GM19238 (cell line): Measurements from ENCODE around the gene F7.

Experiments
- DNase-seq: peaks from one replicate; pipeline ENCODE4 v3.0.0; 2011; ENCODE audit warnings: low spot score; ENCODE audit not compliant: insufficient read length

F7 gene

DNA sequence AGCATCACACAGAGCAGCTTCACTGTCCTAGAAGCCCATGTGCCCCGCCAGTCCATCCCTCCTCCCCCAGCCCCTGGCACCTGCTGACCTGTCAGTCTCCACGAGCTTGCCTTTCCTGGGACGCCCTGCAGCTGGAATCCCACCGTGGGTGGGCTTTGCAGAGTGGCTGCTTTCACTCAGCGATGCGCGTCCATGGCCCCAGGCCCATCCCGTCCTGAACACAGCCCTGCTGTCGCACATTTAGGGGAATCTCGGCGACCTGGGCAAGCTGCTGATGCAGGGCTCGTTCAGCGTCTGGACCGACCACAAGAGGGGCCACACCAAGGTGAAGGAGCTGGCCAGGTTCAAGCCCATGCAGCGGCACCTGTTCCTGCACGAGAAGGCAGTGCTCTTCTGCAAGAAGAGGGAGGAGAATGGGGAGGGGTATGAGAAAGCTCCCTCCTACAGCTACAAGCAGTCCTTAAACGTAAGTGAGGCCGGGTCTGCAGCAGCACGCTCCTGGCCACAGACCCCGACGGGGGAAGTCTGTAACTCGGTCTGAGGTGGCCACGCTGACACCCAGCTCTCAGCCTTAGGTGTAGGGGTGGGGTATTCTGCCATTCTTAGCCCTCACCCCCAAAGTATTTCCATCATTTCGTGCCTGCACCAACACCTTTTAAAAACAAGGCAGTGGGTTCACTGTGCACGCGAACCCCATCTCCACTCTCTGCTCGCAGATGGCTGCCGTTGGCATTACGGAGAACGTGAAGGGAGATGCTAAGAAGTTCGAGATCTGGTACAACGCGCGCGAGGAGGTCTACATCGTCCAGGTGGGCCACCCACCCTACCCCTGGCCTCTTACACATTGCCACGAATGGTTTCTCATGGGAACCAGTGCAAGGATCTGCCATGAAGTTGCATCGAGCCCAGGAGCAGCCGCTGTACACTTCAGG lies 18.3 kb upstream of the F7 start:
- DNase-seq, result no peak

DNA sequence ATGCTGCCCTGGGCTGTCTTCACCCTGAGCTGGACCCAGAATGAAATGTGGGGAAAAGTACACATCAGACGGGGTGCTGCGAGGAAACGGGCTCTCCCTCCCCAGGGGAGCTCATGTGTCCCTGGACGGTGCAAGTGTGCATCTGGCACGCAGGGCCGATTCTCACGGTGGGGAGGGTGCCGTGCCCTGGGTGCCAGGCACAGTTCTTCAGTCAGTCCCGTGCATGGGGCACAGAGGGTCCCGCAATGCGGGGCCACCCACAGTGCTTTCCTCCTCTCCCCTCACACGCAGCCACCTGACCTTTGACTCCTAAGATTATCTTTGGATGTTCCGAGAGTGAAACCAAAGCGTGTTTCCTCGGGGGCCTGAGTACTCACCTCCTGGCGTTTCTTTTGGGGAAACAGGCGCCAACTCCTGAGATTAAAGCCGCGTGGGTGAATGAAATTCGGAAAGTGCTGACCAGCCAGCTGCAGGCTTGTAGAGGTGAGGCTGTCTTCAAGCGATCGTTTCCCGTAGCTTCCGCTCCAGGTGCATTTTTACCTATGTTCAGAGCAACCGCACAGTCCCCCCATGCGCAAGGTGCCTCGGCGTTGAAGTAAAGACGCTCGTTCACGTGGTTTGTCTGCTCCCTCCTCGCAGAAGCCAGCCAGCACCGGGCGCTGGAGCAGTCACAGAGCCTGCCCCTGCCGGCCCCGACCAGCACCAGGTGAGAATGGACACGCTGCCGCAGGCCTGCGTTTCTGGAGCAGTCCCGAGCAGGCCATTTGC lies 17.5 kb upstream of the F7 start:
- DNase-seq, result no peak

DNA sequence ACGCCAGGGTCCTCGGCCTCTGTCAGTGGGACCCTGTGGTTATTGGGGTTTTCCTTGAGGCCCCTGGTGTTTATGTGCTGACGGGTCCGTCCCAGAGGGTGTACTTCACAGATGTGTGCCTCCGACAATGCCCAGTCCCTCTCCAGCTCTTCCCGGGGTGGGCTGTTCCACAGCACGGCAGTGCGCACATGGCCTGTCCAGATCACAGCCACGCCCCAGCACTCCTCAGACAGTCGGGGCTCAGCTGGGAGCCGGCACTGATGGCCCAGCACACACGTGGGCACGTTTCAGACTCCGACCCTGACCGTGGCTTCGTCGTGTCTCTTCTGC lies 16.9 kb upstream of the F7 start:
- no peak for DNase-seq

DNA sequence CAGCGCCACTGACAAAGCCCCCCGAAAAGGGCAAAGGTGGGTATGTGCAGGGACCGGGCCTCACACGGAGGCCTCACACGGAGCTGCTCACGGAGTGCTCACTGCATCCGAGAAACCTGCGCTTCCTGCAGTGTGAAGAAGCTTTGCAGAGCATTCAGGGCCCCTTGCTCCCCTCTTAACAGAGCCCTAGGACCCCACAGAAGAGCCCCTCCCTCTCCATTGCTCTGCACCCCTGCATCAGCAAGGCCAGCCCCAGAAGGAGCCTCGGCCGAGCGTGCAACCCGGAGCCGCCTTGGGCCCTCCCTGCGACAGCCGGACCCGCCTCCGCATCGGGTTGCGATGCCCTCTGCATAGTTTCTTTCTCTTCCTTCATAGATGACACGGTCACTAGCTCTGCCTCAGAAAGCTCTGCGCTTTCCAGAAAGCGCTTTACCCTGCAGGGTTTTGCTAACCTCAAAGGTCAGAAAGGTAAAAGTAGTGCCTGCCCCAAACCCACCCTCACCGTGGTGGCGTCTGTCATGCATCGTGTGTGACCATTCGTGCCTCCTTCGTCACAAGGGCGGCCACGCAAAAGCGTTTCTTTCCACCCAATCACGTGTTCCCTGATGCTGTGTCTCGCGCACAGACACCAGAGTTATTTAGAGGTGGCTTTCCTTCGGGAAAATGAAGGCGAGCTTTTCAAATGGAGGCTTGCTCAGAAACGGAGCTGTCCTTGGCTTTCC lies 15.7 kb upstream of the F7 start:
- DNase-seq, result no peak

DNA sequence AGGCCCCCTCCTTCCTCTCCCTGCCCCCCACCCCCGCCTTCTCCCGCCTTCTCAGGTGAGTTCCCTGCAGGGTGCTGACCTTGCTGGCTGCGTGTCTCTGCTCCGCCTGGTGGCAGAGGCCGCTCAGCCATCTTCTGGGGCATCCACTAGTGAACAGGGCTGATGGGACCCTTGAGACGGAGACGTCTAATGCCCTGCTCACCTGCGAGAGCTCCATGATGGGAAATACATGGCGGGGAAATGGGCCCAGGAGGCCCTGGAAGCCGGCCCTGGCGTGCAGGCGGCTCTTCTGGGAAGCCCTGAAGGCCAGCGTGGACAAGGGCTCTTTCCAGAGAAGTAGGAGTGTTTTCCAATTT lies 15.2 kb upstream of the F7 start:
- no peak for DNase-seq

DNA sequence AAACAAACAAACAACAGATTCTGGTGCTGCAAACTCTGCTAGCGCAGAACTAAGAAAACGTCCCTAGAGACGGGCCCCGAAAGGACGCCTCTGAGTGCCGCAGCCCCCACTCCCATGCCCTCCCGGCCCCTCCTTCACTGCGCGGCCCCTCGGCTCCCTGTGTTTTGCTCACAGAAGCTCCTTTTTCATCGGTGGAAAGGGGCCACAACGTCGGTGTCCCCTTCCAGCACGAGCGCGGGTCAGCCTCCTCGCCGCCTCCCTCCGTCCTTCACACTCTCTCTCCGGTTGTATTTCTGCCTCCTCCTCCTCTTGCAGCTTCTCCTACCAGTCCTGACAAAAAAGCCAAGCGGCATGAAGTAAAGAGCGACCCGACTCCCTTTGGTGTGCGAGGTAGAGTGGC lies 14.8 kb upstream of the F7 start:
- no peak for DNase-seq

DNA sequence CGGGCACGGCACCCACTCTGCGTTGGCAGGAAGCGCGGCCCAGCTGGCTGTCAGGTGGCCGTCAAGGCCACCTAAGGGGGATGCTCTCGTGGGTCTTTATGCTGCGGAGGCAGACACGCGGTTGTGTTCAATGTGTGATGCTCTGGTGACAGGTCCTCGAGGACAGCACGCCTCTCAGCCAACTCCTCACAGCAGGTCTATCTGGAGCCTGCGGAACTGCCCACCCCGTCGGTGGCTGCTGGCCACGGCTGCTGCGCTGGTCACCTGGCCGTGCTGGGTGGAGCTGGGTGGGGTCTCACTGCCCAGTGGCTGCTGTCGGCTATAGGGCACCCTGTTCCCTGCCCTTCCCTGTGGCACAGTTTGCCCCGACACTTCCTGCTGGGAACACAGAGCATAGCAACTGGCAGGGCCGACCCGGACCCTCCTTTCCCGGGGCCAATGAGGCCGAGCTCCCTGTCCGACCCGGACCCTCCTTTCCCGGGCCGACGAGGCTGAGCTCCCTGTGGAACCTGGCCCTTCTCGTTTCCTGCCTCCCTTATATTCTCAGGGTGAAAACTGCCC lies 14.3 kb upstream of the F7 start:
- no peak for DNase-seq

DNA sequence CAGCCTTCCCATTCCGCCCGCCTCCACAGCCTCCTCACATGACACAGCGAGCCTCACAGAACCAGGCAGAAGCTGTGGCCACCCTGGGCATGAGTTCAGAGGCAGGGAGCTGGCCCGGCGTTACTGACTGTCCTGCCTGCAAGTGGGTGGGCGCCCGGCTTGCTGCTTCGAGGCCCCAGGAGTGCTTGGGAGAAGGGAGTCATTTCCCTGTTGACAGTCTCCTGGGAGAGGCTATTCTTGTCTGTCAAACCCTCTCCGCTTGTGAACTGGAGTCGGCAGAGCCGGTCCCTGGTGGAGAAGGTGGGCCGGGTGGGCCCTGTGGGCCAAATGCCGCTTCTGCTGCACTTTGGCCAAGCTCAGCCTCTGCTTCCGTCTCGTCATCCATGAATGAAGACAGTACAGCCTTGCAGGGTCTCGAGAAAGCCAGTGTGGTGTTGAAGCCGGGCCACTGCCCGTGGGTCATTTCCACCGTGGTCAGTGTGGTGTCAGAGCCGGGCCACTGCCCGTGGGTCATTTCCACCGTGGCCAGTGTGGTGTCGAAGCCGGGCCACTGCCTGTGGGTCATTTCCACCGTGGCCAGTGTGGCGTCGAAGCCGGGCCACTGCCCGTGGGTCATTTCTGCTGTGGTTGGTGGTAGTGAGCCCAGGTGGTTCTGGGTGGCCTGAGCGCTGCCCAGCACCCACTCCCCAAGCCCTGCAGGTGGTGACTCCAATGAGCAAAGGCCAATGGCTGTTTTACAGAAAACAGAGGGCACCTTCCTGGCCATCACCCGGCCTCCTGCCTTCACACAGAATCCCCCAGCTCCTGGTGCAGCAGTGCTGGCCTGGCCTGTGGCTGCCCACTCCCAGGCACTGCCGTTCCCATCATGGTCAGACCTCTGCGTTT lies 13.5 kb upstream of the F7 start:
- DNase-seq, result no peak

DNA sequence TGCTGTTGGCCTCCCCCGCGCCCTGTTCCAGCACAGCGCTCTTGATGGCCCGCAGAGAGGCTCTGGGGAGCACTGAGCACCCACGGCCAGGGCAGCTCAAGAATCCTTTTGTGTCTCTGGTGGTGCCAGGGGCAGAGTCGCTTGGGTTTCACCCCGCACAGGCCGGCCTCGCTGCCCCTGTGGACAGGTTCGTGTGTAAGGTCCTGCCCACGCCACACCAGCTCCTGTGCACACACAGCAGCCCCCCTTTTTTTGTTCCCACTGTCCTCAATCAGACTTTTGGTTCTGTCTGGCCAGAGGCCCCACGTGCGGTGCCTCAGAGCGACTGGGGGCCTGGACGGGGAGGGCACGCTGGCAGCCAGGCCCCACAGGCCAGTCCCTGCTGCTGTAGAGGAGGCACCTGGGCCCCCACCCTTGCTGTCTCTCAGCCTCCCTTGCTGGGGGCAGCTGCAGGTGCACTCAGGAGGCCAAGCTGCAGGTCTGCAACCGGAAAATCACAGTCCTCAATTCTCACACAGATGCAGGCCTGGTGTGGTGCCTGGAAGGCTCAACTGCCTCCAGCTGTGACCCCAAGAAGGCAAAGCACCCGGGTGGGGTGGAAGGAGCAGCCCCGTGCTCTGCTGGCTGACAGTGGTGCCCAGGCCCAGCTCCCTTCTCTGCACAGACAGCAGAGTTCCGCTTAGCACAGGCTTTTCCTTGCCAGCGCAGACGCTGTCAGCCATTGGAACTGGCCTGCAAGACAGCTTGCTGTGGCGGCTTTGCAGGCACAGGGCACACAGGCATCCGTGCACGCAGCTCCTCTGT lies 12.6 kb upstream of the F7 start:
- no peak for DNase-seq

DNA sequence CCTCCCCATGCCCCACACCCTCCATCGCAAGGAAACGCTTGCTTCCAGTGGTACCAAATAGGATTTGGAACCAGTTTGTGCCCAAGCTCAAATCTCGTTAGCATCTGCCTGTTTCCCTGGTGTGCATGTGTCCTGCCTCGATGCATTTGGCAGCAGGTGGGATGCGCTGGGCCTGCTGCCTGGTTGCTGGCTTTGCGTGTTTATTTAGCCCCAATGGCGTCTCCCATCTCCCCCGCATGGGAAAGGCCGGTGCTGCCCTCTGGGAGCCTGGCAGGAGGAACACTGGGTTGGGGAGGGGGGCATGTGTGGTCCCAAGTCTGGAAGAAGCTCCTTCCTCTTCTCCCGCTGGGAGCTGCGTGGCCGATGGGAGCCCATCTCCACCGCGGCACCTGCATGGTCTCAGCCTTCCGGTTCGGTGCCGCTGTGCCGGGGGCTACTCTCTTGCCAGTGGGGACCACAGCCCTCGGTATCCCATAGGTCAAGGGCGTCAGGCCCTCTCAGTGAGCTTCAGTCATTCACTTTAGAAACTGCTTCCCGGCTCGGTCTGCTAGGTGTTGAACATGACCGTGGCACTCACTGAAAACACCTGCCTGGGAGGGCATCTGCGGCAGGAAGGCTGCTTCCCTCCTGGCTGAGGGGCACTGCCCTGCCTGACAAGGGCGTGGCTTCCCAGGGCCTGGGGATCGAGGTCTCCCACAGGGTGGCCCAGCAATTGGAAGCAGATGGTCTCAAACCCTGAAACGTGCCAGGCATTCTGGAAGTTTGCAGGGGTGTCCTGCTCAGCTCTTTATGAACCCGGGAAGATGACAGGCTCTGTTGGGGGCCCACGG lies 11.8 kb upstream of the F7 start:
- DNase-seq, result no peak

DNA sequence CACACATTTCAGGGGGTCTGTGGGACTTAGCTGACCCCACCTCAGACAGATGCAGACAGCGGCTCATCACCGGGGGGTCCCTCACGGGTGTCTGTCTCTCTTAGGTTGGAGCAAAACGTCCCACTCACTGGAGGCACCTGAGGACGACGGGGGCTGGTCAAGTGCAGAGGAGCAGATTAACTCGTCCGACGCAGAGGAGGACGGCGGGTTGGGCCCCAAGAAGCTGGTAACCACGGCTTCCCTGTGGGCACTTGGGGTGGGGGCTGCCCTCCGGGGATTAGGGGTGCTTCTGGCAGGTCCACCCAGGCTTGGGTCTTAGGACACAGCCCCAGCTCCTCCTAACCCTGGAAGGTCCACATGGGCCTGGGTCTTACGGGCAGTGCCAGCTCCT lies 11.2 kb upstream of the F7 start:
- no peak for DNase-seq

DNA sequence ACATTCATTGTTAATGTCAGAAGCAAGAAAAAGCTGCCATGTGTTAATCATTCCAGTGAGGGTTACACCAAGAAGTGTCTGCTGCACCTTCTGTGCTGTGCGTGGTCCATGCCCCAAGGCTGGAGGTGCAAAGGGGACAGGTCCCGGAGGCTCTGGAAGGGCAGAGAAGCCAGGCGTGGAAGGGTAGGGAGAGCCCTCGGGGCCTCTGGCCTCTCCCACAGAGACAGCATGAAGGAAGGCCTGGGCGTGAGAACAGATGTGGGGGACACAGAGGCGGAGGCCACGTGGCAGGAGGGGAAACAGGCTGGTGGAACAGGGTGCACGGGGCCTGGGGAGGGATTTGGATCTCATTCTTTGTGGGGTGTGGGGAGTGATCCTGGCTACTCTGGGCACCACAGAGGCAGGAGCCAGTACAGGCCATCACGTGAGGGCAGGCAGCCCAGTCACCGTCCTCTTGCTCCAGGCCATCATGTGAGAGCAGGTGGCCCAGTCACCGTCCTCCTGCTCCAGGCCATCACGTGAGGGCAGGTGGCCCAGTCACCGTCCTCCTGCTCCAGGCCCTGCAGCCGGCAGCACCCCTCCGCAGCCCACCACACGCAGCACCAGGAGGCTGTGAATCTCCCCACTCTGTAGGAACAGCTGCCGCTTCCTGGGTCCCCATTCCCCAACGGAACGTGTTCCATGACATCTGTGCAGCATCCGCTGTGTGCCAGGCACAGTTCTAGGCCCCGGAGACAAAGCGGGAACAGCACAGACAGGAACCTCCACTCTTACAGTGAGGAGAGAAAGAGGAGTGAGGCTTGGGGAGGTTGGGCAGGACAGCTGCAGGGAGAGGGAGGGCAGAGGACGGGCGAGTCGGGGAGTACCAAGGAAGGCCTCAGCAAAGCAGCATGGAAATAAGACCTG lies 10.2 kb upstream of the F7 start:
- DNase-seq, result no peak

DNA sequence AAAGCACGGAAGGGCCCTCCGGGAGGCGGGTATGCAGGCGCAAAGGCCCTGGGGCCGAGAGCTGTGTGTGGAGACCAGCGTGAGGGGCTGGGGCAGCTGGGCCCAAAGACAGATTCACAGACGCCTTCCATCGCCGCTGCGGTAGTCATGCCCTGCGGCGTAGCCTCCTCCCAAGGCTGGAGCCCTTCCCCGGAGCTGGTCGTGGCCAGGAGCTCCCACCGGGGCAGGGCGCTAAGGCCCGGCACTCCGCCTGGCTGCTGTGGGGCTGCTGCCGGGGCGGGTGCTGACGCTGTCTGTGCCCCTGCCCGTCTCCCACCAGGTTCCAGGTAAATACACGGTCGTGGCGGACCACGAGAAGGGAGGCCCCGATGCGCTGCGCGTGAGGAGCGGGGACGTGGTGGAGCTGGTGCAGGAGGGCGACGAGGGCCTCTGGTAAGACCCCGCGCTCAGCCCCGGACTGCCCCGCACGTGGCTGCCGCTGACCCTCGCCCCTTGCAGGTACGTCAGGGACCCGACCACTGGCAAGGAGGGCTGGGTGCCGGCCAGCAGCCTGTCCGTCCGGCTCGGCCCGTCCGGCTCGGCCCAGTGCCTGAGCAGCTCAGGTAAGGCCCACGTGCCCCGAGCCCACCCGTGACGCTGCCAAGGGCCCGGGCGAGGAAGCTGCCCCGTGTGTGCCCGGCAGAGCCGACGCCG lies 9.4 kb upstream of the F7 start:
- no peak for DNase-seq

DNA sequence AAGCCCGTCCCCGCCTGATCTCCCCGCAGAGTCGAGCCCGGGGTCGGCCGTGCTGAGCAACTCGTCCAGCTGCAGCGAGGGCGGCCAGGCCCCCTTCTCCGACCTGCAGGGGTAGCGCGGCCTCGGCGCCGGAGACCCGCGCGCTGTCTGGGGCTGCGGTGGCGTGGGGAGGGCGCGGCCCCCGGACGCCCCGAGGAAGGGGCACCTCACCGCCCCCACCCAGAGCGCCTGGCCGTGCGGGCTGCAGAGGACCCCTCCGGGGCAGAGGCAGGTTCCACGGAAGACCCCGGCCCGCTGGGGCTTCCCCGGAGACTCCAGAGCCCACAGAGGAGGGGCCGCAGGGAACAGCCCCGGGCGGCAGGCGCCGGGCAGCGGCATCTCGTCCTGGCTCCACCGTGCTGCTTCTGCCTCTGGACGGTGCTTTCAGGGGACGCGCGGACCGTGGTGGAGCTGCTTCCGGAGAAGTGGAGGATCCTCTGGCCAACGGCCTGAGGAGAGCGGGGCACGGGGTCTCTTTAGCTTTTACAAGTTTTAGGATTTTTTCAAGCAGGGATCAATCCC lies 8.8 kb upstream of the F7 start:
- no peak for DNase-seq

DNA sequence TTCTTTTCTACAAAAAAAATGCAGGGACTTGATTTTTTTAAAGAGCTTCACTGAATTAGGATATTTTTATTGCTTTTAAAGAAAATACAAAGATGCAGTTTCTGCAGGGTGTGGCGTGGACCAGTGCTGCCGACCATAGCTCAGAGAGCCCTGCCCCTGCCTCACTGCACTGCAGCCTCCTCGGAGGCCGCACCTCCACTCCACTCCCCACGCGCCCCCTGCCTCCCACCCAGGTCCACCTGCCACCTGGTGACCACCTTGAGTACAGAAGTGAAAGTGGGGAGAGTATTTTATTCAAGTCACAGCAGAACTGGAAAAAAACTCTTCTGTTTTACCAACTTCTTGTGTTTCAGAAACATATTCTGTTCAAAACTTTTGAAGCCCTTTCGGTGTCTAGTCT lies 7.9 kb upstream of the F7 start:
- DNase-seq, result no peak

DNA sequence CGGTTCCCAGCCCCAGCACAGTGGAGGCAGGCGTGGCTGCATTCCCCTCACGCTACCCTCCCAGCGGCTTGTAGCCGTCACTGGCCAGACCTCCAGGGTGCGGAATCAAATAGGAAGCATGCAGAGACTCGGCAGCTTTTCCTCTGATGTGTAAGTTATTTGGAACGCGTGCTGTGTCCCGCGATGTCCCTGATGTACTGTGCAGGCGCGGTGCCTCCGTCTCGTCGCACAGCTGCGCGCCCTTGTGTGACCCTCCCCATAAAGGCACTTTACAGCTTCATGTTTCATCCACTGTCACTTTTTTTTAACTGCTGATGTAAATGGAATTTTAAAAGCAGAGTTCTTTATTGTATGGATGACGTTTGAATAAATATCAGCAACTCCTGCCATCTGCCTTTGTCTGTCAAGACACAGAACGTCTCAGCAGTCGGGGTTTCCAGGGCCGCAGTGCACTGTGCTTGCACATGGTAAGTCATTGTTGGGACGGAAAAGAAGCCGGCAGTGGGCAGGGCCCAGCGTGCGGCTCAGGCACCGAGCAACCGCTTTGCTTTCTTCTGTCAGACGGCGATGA lies 7.3 kb upstream of the F7 start:
- no peak for DNase-seq

DNA sequence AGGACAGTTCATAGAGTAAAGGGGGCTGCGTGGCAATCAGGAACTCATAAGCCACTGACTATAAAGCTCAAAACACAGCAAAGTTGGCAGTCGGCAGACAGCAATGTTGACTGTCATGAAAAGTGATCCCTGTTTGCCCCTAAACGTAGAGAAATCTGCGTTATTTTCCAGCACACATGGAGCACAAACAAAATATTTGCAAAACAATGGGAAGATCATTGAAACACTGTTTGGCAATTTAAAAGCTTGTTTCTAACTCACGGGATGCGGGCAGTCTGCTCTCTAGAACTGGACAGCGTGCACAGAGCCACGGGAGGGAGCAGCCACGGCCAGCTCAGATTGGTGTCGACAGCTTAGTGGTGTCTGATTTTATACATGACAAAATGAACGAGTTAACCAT lies 6.4 kb upstream of the F7 start:
- DNase-seq, result no peak
